GM18520 (cell line): ENCODE data around the gene FMN1.
"Not testable (repeated sequence)": the region's sequence is repeated elsewhere in the genome, so short reads cannot be mapped to it uniquely, and the experiment has no call there.

ENCODE experiments used
- ATAC-seq: cut with Tn5 transposase; IDR thresholded peaks from one replicate; pipeline ENCODE4 v1.9.1; 2021; ENCODE audit not compliant: unreplicated experiment

FMN1 gene

DNA sequence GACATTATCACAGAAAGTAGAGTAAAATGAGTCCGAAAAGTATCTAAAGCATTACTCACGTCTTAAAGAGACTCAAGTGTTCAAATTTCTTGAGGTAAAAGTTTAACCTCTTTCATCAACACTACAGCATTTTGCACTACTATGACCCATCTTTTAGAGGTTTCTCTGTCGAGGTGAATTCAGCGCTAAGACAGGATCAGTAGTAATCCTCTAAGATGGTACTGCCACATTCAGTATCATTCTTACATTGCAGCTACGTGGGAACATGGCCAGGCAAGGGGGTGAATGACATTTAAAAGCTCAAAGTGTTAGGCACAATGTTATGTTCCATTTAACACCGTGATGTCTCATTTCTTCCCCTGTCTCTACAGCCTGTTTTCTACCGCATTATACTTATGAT, 210.8 kb downstream of the FMN1 start:
- ATAC-seq = no peak

DNA sequence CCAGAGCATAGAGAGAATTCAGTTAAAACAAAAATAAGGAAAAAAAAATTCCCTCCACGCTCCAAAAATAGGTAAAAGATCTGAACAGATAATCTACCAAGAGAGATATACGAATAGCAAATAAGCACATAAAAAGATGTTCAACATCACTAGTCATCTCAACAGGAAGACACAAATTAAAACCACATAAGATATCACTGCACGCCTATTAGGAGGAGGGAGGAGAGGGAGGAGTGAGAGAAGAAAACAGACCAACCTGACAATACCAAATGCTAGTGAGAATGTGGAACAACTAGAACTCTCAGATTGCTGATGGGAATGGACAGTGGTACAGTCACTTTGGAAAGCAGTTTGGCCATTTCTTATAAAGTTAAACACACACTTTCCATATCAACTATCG, 212.5 kb downstream of the FMN1 start:
- no peak for ATAC-seq

DNA sequence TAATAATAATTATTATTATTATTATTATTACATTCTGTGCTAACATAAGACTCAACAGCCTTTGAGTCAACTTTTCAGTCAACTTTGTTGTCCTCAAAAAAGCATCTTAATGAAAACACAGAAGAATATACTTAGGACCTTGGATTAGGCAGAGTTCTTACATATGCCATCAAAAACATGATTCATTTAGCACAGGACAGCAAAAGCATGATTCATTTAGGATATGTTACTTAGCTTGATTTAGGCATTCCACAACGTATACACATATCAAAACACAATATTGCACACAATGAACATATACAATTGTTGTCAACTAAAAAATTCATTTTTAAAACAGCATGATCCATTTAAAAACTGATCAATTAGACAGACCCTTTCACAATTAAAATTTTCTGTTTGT, 213.0 kb downstream of the FMN1 start:
- ATAC-seq = no peak

DNA sequence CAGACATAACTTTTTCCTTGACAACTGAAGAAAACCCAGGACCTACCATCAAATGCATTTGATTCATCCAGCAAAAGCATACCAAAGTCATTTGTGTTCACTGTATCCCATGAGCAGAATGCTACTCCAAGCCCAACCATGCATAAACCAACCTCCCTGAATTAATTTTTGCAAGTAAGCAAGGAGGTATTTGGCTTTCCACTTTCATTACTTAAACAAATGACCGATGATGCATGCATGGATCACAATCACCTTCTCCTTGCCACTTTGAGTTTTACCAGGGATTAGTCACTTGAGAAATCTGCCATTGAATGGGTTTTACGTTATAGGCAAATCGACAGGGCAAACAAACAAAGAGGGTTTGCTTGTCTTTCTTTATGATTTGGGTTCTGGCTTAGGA, 214.8 kb downstream of the FMN1 start:
- no peak for ATAC-seq

DNA sequence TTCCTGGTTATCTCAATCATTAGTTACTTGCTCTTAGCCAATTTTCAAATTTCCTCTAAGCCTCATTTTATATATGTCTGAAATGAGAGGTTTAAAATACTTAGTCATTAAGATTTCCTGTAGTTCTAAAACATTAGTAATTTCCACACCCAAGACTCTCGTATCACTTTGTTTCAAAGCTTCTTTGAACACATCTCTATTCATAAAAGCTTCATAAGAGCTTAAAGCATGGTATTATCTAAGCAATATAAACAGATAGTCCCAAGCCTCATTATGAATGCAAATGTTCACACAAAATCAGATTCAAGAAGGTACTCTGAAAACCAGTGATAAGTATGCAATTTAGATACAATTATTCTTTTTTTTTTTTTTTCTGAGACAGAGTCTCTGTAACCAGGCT, 217.0 kb downstream of the FMN1 start:
- no peak for ATAC-seq

DNA sequence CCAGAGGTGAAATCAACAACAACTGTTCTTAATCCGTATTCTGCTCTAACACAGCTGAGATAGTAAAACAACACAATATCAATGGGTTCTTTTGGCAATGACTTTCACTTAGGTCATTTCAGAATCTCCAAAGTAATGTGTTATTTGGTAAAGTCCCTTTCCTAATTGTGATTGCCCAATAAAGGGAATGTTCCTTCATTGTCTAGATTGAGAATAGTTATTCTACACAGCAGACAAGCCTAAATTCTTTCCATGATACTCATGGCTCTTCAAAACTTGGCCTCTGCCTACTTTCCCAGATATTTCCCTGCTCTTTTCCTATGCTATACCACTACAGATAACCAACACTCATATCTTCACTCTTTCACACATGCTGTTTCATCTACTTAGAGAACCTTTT, 219.8 kb downstream of the FMN1 start:
- no peak for ATAC-seq

DNA sequence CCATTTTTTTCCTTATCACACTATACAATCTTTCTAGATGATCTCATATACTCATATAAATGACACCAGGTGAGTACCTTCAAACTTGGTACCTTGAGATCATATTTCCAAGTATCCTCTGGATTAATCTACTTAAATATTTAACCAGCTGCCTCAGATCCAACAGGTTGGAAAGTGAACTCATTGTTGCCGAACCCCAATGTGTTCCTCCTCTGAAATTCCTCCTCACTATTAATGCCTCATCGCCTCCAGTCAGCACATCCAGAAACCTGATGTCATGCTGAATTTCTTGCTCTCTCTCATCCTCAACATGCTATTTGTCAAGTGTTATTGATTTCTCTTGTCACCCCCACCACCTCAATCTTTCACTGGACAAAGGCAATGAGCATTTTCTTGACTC, 221.8 kb downstream of the FMN1 start:
- no peak for ATAC-seq

DNA sequence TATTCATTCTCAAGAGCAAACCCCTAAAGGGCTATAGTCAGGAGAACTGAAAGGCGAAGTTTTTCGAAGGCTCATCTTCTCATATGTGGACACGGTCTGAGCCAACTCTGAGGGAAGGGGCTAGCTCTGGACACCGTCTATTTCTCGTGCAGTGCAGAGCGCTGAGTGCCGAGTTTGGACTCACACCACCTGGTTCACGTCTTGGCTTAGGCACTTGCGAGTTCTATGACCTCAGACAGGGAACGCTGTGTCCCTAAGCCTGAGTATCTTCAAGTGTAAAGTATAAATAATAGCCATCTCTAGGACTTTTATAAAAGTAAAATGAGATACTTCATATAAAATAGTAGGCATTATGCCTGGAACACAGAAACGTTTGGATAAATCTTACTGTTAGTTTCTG, 223.7 kb downstream of the FMN1 start:
- no peak for ATAC-seq

DNA sequence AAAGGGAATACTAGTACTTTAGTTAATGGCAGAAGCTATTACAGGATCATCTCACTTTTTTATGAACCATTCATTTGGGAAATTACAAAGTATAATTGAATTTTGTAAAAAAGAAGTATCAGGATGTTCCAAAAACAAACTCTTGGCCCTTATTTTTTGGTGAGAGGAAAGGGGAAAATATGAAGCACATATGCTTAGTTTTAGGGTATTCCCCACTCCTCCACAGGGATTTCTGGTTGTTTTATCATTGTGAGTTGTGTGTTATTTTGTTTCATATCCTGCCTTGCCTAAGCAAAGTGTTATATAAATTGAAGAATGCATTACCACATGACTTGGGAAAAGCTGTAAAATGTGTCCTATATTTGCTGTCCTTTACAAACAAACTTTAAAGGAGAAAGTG, 227.0 kb downstream of the FMN1 start:
- no peak for ATAC-seq

DNA sequence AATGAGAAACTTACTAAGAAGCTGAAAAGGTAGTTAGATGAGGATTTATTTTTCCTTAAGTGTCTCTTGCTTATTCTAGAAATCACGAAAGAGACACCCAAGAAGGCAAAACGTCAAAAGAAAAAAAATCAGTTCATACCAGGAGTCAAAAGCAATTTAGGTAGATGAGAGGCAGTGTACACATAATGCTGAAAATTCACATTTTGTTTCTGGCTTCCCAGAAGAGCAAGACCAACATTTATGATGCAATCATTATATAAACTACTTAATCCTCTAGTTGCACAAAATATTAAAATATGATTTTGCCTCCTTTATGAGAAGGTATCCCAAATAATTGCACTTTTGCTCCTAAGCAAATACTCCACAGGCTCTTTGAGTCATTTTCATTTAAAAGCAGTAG, 228.0 kb downstream of the FMN1 start:
- no peak for ATAC-seq

DNA sequence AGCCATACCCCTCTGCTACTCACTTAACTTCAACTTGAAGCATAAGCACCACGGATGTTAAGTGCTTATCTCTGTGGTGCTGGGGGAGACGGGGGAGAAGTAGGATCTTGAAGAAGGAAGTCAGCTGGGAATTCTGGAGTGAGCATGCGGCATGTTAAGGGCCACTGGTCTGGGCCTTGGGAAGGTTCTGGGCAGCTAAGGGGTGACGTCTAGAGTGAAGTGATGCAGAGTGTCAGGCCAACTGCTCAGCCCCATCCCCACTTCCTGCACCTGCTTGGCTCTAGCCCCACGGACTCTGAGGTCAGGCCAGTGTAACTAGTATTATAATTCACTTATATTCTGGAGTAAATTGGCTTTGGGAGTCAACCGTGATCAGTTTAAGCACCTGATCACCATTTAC, 228.6 kb downstream of the FMN1 start:
- no peak for ATAC-seq

DNA sequence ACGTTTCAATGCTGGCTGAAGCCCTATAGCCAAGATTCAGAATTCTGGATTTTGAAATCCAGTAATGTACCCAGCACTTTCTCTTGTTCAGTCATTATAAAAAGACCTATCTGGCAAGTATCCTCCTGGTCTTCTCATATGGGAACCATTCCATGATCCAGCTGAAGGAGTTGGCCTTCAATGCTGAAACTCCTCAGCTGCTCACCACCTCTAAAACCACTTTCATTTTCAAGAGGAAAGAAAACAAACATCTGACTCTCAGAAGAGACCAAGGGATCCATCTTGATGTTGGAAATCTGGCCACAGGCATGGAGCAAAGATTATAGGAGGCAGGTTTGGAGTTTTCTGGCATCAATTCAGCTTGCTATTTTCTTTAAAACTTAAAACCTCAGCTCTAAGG, 235.4 kb downstream of the FMN1 start:
- ATAC-seq = no peak

DNA sequence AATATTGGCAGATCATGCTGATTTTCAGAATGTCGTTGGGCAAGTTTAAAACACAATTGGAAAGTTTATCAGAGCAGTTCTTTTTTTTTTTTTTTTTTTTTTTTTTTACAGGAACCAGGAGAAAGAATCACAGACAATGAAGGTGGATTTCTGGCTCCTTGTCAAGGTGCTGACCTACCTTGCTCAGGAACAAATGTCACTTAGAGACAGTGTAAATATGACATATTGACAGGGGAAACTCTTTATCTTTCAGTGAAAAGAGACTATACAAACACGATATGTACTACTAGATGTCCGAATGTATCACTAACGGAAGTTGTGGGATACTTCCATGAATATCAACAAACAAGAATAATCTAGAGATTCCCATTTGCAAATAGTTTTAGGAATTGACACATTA, 237.3 kb downstream of the FMN1 start:
- ATAC-seq = no peak

DNA sequence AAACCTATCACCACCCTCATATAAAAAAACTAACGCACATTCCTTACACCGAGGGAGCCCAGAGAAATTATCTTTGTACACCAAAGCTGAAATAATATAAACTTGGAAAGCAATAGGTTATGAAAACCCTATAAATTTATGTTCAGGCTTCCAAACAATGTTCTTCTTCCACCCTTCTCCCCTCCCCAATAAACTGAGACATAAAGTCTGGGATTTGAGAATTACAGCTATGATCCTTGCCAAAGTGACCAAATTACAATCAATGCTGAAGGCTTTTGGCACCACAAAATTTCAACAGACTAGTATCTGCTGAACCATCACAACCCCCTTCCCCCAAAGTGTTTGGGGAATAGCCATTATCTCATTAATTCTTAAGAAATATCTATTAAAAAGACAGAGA, 237.8 kb downstream of the FMN1 start:
- ATAC-seq = no peak

DNA sequence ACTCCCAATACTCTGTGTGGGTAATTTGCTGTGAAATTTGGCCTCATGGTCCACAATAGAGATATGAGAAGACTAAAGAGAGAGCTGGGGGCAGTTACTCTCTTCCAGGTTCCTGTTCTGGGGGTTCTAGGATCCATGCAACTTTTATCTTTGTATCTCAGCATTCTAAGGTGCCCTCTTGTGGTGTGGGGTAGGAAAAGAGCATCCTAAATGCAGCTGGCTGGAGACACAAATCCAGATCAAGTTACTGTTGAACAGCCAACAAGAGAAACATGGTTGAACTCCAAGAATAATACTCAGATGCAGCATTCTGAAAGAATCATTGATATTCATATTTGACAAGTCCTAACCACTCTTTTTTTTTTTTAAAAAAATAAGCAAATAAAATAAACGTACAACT, 238.5 kb downstream of the FMN1 start:
- ATAC-seq = no peak

DNA sequence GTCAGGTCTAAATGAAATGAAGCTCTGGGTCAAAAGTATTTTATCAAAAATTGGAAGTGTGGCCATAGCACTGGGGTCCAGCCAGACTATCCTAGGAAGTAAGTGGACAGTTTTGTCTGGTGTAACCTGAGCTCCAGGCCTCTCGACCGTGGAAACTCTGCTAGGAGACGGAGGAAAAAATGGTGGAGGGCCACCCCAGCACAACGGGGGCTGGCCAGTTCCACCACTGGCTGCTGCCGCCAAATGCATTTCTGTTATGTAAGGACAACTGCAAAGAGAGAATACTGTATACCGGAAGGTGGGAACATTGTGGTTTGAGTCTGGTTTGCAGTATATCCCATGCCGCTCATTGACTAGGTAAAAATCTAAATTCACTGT, 241.0 kb downstream of the FMN1 start:
- no peak for ATAC-seq

DNA sequence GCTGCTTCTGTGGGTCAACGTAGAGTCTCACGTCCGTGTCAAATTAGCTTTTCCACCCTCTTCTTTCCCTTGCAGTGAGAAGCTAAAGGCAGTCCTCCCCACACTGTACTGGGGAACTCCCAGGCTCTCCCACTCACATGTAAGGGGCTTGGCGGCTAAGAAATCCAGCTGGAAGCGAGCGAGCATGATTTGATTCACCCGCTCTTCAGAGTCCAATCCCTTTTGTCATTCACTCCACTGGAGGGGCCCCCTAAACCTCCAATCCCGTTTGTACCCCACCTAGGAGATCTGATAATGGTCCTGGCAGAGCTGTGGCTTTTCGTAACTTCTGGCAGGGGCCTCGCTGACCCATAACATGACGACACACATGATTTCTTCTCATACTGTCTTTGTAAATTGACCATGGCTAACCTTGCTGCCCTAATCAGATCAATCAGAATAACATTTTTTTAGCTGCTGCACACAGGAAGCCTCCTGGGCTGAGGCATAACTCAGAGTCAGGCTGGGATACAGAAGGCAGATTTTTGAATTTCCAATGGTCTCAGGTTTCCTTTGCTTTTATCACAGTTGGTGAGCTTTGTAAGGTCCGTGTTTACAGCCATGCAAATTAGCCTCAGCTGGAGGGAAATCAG, 241.5 kb downstream of the FMN1 start:
- no peak for ATAC-seq

DNA sequence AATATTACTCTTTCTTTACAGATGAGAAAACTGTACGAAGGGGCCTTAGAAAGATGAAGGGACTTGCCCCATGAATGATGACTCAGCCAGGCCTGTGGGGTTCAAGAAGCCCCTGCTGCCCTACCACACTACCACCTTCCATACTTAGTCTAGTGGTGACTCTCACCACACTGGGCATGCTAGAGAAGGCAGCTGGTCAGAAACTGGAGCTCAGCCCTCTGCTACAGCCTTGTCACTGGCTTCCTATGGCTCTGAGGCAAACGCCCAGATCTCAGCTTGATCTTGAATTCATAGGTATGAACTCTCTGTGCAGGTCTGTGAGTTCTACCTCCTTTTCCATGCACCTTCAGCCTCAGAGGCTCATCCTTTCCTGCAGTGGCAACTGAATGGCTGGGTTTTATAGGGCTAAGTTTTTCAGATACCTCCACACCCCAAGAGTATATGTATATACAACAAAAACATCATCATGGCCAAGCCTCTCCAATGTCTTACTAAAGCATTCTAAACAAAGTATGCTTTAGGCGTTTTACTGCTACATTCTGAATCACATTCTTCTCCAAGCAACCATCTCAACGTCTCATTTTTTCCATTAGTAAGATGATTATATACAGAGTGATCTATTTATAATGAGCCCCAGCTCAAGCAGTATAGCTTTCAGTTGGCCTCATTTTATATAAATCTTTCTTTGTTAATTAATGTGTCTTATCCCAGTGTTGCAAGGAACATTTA, 242.6 kb downstream of the FMN1 start:
- ATAC-seq = no peak

DNA sequence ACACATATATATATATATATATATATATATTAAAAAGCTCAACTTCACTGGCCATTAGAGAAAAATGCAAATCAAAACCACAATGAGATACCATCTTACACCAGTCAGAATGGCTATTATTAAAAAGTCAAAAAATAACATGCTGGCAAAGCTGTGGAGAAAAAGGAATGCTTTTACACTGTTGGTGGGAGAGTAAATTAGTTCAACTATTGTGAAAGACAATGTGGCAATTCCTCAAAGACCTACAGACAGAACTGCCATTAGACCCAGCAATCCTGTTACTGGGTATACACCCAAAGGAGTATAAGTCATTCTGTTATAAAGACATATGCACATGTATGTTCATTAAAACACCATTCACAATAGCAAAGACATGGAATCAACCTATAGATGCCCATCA, 244.5 kb downstream of the FMN1 start:
- not testable (repeated sequence) for ATAC-seq

DNA sequence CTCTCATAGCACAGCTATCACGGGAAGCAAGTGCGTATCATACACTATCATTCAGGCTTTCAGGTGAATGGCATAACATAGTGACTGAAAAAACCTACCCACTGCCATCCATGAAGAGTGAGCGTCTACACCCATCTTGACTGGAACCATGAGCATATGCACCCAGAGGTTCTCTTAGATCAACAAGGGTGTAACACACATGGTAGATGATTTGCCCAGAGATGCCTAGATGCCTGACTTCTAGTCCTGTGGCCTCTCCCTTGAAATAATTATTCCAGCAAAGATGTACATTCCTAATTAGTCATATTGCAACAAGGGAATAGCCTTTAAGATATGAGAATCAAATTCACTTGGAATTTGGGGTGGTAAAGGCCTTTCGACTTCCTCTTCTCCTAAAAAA, 248.3 kb downstream of the FMN1 start:
- no peak for ATAC-seq

DNA sequence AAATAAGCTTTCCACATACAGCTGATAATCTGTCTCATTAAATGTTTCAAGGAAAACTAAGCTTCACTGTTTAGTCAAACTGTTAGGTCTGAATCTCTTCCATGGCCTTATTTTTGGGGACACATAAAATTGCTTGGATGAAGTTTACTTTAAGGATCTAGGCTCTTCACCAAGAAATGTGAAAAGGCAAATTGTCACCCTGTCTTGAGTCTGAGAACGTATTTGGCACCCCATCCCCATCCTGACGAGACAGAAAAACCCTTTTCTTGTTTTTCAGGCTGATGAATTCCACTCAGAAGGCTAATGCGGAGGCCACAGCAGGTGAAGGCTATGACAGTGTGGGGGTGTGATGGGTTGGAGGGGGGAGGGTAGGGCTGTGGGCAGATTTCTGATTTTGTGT, 250.1 kb downstream of the FMN1 start:
- no peak for ATAC-seq

DNA sequence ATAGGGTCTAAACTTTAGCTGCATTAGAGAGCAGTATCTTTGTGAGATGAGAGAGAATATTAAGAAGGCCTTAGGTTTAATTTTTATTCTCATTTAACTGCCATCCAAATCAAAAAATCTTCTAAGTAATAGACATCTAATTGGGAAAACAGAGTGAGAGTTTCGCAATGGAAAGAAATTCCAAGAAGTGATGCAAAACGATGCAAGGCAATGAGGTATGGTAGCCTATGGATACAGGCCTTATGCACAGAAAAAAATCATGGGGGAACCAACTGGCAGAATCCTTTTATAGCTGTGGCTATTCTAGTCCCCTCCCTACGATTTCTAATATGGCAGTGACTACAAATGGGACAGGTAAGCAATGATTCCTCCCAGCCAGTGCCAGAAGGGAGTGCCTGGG, 250.8 kb downstream of the FMN1 start:
- ATAC-seq = no peak

DNA sequence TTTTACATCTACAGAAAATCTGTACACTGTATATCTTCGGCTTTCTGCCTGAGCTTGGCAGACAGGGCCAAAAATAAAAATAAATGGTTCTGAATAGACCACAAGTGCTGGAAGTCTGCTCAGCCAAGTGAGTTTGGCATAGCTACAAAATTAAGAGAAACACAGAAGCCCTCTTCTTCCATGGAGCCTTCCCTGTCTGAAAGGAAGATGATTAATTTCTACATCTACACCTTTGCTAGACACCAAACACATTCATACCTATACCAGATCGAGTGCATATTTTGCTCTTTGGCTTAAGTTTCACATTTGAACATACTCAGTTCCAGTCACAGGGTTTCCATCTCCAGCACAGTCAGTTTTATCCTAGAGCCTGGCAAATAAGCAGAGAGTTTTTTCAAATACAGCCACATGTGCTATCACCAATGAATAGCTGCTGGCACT, 252.1 kb downstream of the FMN1 start:
- ATAC-seq = no peak
